H9 (cell line): ENCODE measurements around the gene MAPRE3. TPM values are rescaled to one million over a fixed set of nuclear protein-coding genes. Genes with fewer than 3 reads are reported as not detected.

ENCODE experiments used
- DNase-seq: peaks from one replicate; pipeline ENCODE4 v3.0.0-alpha.2; 2017
- H2AFZ ChIP-seq: one replicate; pipeline ENCODE4 v1.6.1; 2013; ENCODE audit warnings: mild to moderate bottlenecking, low read length, control low read depth, moderate library complexity
- H2AK5ac ChIP-seq: 2 replicates; pipeline ENCODE4 v1.6.1; 2013; ENCODE audit warnings: low read length, control low read depth, mixed read lengths; ENCODE audit not compliant: insufficient read length
- H2BK120ac ChIP-seq: one replicate; pipeline ENCODE4 v1.6.1; 2013; ENCODE audit warnings: low read depth, mild to moderate bottlenecking, low read length, control low read depth, inconsistent platforms; ENCODE audit not compliant: poor library complexity, severe bottlenecking
- H2BK12ac ChIP-seq: 2 replicates; pipeline ENCODE4 v1.6.1; 2013; ENCODE audit warnings: low read length, control low read depth, mixed read lengths, low read depth; ENCODE audit not compliant: insufficient read length
- H2BK15ac ChIP-seq: 2 replicates; pipeline ENCODE4 v1.6.1; 2013; ENCODE audit warnings: low read depth, low read length, control low read depth
- H2BK20ac ChIP-seq: one replicate; pipeline ENCODE4 v1.6.1; 2013; ENCODE audit warnings: low read depth, mild to moderate bottlenecking, low read length, control low read depth, inconsistent platforms; ENCODE audit not compliant: poor library complexity, severe bottlenecking
- H2BK5ac ChIP-seq: 2 replicates; pipeline ENCODE4 v1.6.1; 2013; ENCODE audit warnings: low read length, control low read depth, mixed read lengths; ENCODE audit not compliant: insufficient read length
- H3K14ac ChIP-seq: 2 replicates; pipeline ENCODE4 v1.6.1; 2013; ENCODE audit warnings: low read length, control low read depth; ENCODE audit not compliant: insufficient read depth
- H3K18ac ChIP-seq: 2 replicates; pipeline ENCODE4 v1.6.1; 2013; ENCODE audit warnings: low read depth, mild to moderate bottlenecking, mixed read lengths, low read length, control low read depth; ENCODE audit not compliant: insufficient read length
- H3K23ac ChIP-seq: 2 replicates; pipeline ENCODE4 v1.6.1; 2013; ENCODE audit warnings: low read length, control low read depth, mixed read lengths, low read depth; ENCODE audit not compliant: insufficient read length
- H3K23me2 ChIP-seq: 2 replicates; pipeline ENCODE4 v1.6.1; 2013; ENCODE audit warnings: low read depth, mild to moderate bottlenecking, mixed read lengths, low read length, control low read depth; ENCODE audit not compliant: insufficient read length, poor library complexity, severe bottlenecking
- H3K27ac ChIP-seq: 2 replicates; pipeline ENCODE4 v1.5.1; 2013; ENCODE audit warnings: low read length, control low read depth, mixed read lengths, low read depth; ENCODE audit not compliant: insufficient read length
- H3K27me3 ChIP-seq: 2 replicates; pipeline ENCODE4 v1.6.1; 2013; ENCODE audit warnings: low read length, control low read depth, inconsistent platforms; ENCODE audit not compliant: insufficient read depth
- H3K4ac ChIP-seq: 2 replicates; pipeline ENCODE4 v1.6.1; 2013; ENCODE audit warnings: low read depth, mild to moderate bottlenecking, control low read depth, inconsistent platforms, low read length, moderate library complexity
- H3K4me1 ChIP-seq: 2 replicates; pipeline ENCODE4 v1.6.1; 2013; ENCODE audit warnings: low read length, control low read depth, inconsistent platforms; ENCODE audit not compliant: insufficient read depth
- H3K4me2 ChIP-seq: 2 replicates; pipeline ENCODE4 v1.6.1; 2013; ENCODE audit warnings: low read length, control low read depth, mixed read lengths; ENCODE audit not compliant: insufficient read length, insufficient read depth
- H3K56ac ChIP-seq: 2 replicates; pipeline ENCODE4 v1.6.1; 2013; ENCODE audit warnings: low read depth, mild to moderate bottlenecking, mixed read lengths, low read length, control low read depth; ENCODE audit not compliant: insufficient read length
- H3K79me1 ChIP-seq: 2 replicates; pipeline ENCODE4 v1.6.1; 2013; ENCODE audit warnings: low read depth, mild to moderate bottlenecking, moderate library complexity, low read length, control low read depth, inconsistent platforms; ENCODE audit not compliant: insufficient read depth, poor library complexity, severe bottlenecking
- H3K79me2 ChIP-seq: 2 replicates; pipeline ENCODE4 v1.6.1; 2013; ENCODE audit warnings: low read length, control low read depth, inconsistent platforms; ENCODE audit not compliant: insufficient read depth
- H3K9ac ChIP-seq: 2 replicates; pipeline ENCODE4 v1.6.1; 2013; ENCODE audit warnings: low read length, control low read depth, mixed read lengths; ENCODE audit not compliant: insufficient read length; ENCODE audit errors: extremely low read depth
- H3K9me3 ChIP-seq: one replicate; pipeline ENCODE4 v1.6.1; 2013; ENCODE audit warnings: low read depth, low read length, inconsistent platforms; ENCODE audit not compliant: control insufficient read depth
- H3T11ph ChIP-seq: one replicate; pipeline ENCODE4 v1.6.1; 2013; ENCODE audit warnings: mild to moderate bottlenecking, low read length, control low read depth, inconsistent platforms
- H4K20me1 ChIP-seq: one replicate; pipeline ENCODE4 v1.6.1; 2013; ENCODE audit not compliant: control insufficient read depth, insufficient read length, insufficient read depth
- H4K5ac ChIP-seq: 2 replicates; pipeline ENCODE4 v1.6.1; 2013; ENCODE audit warnings: low read depth, mild to moderate bottlenecking, mixed read lengths, low read length, control low read depth; ENCODE audit not compliant: insufficient read length
- H4K8ac ChIP-seq: replicated peaks from 2 replicates; pipeline ENCODE4 v1.6.1; 2013; ENCODE audit warnings: low read length, control low read depth, mixed read lengths, low read depth; ENCODE audit not compliant: insufficient read length
- H4K91ac ChIP-seq: 2 replicates; pipeline ENCODE4 v1.6.1; 2013; ENCODE audit warnings: low read depth, mild to moderate bottlenecking, moderate library complexity, mixed read lengths, low read length, control low read depth; ENCODE audit not compliant: insufficient read length
- H3K27ac Mint-ChIP-seq, 3 experiments: 2 replicates in 2 of 3; 3 replicates in 1 of 3; pipeline ENCODE4 v1.8.0; 2020 to 2021; ENCODE audit warnings: mixed read lengths in 3 of 3, mild to moderate bottlenecking in 1 of 3, moderate library complexity in 1 of 3
- H3K27me3 Mint-ChIP-seq: 2 replicates; pipeline ENCODE4 v1.8.0; 2021; ENCODE audit warnings: low read depth, mild to moderate bottlenecking, moderate library complexity, mixed read lengths
- H3K36me3 Mint-ChIP-seq, 3 experiments: 2 replicates in 2 of 3; 3 replicates in 1 of 3; pipeline ENCODE4 v1.8.0; 2020 to 2021; ENCODE audit warnings: low read depth in 3 of 3, mixed read lengths in 3 of 3; ENCODE audit not compliant: insufficient read depth in 1 of 3
- H3K4me1 Mint-ChIP-seq, 2 experiments: 2 replicates each; pipeline ENCODE4 v1.8.0; 2020; ENCODE audit warnings: mixed read lengths in 2 of 2
- H3K4me3 Mint-ChIP-seq, 2 experiments: 2 replicates in 1 of 2; 3 replicates in 1 of 2; pipeline ENCODE4 v1.8.0; 2020 to 2021; ENCODE audit warnings: mild to moderate bottlenecking in 2 of 2, mixed read lengths in 2 of 2, moderate library complexity in 1 of 2
- H3K9me3 Mint-ChIP-seq, 2 experiments: 2 replicates in 1 of 2; 3 replicates in 1 of 2; pipeline ENCODE4 v1.8.0; 2020; ENCODE audit warnings: mild to moderate bottlenecking in 2 of 2, mixed read lengths in 2 of 2, moderate library complexity in 1 of 2
- WGBS: extraction: QIAGEN DNeasy Blood & Tissue Kit; methylation state at CpG from one replicate; pipeline ENCODE4 v1.1.7; 2013; ENCODE audit warnings: missing lambda C conversion rate, low lambda C conversion rate, mixed read lengths; ENCODE audit not compliant: insufficient read length; ENCODE audit errors: extremely low coverage; 5-methylcytosine and 5-hydroxymethylcytosine counted together
- total RNA-seq: library from RNA; stranded (reverse); gene quantifications from 2 replicates; pipeline ENCODE4 v1.2.1, GENCODE V29; 2021
- TF ChIP-seq, protein P1 (sequence below): fragments of 200-600 bp; sonication (generic); conservative IDR thresholded peaks from 3 replicates; pipeline ENCODE4 v1.8.0; 2021; ENCODE audit warnings: antibody characterized with exemption, mild to moderate bottlenecking

MAPRE3 gene
- total RNA-seq, 1 experiment from 2014 or later, result 2.0 TPM

DNA sequence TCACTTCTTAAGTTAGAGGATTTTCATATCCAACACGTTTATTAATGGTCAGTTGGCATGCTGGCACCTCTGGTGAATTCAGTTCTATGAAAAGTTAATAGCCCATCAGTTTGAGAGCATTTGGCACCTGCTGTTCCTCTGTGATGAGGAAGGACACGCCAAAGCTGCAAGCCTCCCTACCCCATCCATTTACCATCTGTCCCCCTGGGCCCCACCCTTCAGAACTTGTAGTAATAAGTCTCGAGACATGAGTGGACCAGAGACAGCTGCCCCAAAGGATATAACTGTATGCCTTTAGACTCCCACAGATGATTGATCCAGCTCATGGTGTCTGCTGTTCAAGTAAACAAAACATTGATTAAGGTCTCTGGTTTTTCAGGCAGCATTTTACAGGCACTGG lies 94.7 kb downstream of the MAPRE3 start:
- Histone ChIP-seq H4K91ac (no peak overlapping the region), H3K79me2 (no peaks in the 10 kb centered on the region), H3K56ac (no peak overlapping the region), H3T11ph (no peak overlapping the region), H3K14ac (no peak overlapping the region), H3K4me2 (no peak overlapping the region), H4K20me1 (no peaks in the 10 kb centered on the region), H2BK120ac (no peak overlapping the region), H4K8ac (no peak overlapping the region), H3K27me3 (no peaks in the 10 kb centered on the region), H3K4me1 (no peaks in the 10 kb centered on the region), H3K9me3 (no peaks in the 10 kb centered on the region), H4K5ac (no peak overlapping the region), H2BK5ac (no peak overlapping the region), H3K79me1 (peaks cover 2% of the 10 kb centered on the region), H2BK15ac (no peak overlapping the region), H3K23ac (no peak overlapping the region), H3K27ac (no peak overlapping the region), H3K18ac (no peak overlapping the region), H2BK12ac (no peak overlapping the region), H3K23me2 (no peaks in the 10 kb centered on the region), H2AFZ (no peak overlapping the region), H2AK5ac (no peak overlapping the region), H2BK20ac (no peak overlapping the region), H3K9ac (no peak overlapping the region), H3K4ac (no peak overlapping the region)
- no peaks in the 10 kb centered on the region; a peak in 1 of 5 replicates for H3K9me3 Mint-ChIP-seq
- no peaks in the 10 kb centered on the region for H3K4me1 Mint-ChIP-seq
- no peak for DNase-seq
- H3K36me3 Mint-ChIP-seq, result peaks cover 17 to 66% (median 64%) of the 10 kb centered on the region in 3 experiments; a peak in 6 of 7 replicates
- no CpG with 5 or more reads among the region's 3 CpGs for WGBS
- no peak overlapping the region for H3K27ac Mint-ChIP-seq
- TF ChIP-seq, protein P1, sequence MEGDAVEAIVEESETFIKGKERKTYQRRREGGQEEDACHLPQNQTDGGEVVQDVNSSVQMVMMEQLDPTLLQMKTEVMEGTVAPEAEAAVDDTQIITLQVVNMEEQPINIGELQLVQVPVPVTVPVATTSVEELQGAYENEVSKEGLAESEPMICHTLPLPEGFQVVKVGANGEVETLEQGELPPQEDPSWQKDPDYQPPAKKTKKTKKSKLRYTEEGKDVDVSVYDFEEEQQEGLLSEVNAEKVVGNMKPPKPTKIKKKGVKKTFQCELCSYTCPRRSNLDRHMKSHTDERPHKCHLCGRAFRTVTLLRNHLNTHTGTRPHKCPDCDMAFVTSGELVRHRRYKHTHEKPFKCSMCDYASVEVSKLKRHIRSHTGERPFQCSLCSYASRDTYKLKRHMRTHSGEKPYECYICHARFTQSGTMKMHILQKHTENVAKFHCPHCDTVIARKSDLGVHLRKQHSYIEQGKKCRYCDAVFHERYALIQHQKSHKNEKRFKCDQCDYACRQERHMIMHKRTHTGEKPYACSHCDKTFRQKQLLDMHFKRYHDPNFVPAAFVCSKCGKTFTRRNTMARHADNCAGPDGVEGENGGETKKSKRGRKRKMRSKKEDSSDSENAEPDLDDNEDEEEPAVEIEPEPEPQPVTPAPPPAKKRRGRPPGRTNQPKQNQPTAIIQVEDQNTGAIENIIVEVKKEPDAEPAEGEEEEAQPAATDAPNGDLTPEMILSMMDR, result no peak
- H3K27me3 Mint-ChIP-seq, result no peaks in the 10 kb centered on the region; the same call in 1 of the 2 replicates
- H3K4me3 Mint-ChIP-seq, result no peak overlapping the region
